Measurements from ENCODE around the gene ARMH3.

Gene ARMH3

DNA sequence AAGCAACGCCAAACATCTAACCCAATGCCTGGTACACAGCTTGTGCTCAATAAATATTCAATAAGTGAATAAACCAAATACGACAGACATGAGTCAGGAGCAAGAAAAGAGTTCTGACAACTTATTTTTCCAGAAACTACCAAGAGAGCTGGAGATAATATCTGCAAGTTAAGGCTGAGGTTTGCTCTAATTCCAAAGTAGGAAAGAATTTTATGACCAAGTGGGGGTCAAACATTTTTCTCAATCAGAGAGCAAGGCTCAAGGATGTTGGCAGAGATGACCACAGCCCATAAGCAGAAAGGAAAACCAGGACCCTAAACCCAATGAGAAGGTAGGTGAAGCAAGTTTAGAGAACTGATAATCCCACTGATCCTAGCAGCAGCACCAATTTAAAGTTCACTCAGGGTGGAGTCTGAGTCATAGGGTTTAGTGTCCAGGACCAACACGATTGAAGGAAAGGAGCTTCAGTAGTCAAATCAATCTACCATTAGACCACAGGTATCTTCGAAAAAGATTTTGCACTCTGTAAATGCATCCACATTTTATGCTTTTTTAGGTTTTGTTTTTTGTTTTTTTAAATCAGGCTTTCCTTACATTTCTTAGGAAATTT is 163.1 kb downstream of the ARMH3 start:
- peak; percentile 4 for DNase-seq

DNA sequence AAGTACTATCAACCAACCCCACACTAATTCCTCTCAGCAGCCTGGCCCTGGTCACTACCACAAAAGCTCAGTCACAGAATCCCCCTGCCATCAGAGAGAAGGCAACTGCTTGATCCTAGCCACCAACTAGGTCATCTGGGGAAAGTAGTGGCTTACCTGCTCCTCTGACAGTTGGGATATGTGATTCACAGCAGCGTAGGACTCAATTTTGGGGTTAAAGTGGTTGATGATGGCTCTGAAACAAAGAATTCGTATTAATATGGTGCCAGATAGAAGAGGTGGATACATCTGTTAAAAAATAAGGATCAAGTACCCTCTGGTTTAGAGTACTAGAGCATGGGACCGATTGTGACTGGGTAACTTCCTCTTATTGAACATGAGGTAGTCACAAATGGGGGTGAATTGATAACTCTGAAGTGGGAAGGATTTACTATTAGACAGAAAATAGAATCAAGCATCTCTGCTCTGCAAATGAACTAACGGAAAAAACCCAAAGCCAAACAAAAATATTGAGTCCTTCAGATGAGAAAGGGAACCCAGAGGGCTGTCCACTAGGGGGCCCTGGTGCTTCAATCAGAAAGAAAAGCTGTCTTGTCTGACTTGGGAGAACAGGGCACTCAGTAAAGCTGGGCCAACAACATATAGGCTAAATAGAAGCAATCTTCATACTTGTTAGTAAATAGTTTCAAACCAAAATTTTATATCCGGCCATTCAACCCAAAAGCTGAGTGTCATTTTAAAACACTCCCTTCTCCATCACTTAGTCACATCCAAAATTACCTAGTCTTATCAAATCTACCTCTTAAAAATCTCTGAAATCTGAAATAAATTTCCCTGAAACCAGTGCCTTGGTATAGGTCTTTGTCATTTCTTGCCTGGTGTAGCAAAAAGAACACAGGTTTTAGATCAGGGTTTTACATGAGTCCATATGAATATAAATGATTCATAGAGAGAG is 166.4 kb downstream of the ARMH3 start:
- peak; percentile 79 for DNase-seq

GRCh38 chr10:101888251-101888949 is 167.6 kb downstream of the ARMH3 start:
- peak; percentile 60 for DNase-seq

GRCh38 chr10:101887775-101888174 is 168.2 kb downstream of the ARMH3 start:
- DNase-seq, result no peak

- no peak for DNase-seq
These were observed 169.3 kb downstream of the ARMH3 start for GRCh38 chr10:101886521-101887312.

- no peak for DNase-seq
These were observed 174.8 kb downstream of the ARMH3 start for GRCh38 chr10:101881036-101881774.

DNA sequence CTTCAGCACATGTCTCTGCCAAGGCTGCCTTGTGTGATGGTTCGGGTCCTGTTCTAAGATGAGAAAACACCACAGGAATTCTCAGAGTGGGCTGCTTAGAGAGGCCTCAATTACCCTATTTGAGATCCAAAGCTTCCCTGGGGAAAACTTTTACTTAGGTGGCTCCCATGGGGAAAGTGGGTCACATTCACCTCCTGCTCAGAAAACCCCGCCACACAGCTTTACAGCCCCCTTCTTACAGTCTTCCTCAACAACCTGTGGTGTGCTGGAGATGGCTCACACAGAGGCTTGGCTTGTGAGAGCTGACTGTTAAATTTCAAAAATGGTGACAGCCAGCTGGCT is 175.8 kb downstream of the ARMH3 start:
- DNase-seq, result no peak

- DNase-seq, result no peak
These were observed 176.3 kb downstream of the ARMH3 start for GRCh38 chr10:101879456-101880231.

DNA sequence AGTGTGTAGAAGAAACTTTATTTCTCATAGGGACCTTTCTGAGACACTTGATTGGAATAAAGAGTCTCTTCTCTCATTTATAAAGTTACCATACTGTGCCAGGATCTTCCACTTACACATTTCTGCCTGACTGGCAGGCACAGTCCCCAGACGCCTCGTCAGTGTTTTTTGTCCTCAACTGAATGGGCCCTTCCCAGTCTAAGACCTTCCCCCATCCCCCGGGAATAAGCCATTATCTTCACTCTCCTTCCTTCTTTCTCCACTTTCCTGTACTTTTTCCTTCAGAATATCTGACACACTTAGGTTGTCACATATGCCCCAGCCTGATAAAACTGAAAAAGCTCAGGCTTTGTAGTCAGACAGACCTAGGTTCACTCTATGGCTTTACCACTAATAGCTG is 177.1 kb downstream of the ARMH3 start:
- no peak for DNase-seq

DNA sequence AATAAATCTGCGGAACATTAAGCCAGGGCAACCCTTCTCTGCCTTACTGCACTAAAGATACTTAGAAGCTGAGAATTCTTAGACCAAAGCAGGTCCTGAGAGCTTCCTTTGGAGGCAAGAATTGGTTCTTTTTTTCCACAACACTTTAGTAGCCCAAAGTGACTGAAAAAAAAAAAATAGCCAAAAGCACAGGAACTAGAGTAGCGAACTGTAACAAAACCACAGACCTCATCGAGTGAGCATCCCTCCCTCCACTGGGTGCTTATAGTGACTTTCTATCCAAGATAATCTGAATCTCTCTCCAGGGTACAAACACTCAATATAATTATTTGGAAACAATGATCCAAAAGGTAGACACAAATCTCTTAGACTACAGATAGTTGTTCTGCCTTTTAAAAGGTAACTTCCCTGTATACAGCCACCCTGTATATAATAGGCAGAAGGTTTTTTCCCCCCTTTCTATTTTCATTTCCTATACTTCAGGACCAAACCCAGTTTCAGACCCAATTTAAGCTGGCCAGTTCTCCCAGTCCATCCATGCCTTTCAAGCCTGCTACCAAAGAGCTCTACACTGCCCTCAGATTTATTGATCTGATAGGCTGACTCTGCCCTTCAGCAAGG is 180.8 kb downstream of the ARMH3 start:
- DNase-seq, result no peak

GRCh38 chr10:101874252-101874651 is 181.7 kb downstream of the ARMH3 start:
- peak; percentile 6 for DNase-seq

DNA sequence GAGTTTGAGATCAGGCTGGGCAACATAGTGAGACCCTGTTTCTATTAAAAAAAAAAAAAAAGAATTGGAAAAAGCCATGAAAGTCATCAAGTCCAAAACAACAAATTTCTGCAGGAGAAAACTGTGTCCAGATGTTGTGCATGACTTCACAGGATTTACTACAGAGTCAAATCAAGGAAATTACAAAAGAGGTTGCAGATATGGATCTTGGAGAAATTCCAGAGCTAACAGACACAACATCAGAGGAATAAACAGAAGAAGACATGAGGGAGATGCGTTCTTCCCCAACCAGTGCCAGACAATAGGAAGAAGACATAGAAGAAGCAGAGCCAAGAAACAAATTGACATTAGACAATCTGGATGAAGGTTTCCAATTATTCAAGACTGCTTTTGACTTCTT is 188.0 kb downstream of the ARMH3 start:
- DNase-seq, result no peak

GRCh38 chr10:101859530-101859929 is 196.4 kb downstream of the ARMH3 start:
- no peak for DNase-seq

DNA sequence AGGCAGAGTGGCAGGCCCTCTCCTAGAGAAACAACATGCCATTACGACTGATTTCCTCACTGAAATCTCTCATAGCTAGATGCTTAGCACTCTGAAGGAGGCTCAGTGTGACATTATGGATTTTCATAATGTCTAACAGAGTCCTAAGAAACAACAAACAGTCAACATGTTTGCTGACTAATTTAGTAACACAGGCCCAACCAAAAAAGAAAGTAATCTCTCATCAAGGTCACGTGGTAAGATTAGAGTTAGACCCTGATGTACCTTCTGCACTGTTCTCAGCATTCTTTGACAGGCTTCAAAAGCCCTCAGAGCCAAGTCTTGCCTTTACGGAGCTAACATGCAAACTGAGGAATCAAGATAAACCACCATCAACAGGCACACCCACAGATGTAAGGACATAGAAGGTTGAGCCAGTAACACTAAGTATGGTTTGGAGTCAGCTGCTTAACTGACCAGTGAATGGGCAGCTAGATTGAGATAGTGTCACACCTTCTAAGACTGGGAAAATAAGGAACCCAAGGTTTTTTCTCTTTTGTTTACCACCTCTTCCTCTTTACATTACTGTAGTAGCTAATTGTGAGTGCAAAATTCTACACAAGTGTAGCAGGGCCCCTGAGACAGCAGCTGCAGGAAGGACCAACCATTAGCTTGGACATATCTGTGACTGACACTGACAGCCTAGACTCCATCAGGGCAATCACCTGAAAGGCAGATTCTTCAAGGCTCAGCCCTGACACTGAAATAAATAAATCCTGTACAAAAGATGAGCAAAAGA is 197.1 kb downstream of the ARMH3 start:
- DNase-seq, result no peak

GRCh38 chr10:101857802-101858476 is 198.0 kb downstream of the ARMH3 start:
- DNase-seq, result no peak

DNA sequence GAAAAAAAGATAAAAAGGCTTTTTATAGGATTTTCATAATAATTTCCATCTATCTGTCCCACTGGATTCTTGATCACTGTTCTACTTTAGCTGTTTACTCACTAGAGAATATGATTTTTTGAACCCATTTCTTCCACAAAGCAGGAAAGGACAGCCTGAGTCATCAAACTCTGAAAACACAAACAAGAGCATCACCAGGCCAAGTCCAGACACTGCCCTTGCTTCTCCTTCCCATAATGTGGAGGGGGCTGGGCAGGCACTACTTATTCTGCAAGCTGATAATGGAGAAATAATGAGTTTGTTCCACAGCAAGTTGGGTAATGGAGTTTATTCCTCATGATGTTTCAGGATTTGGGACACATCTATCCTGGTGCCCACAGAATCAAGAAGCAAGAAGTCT is 199.3 kb downstream of the ARMH3 start:
- DNase-seq, result no peak

- no peak for DNase-seq
These were observed 204.4 kb downstream of the ARMH3 start for GRCh38 chr10:101851411-101852116.

DNA sequence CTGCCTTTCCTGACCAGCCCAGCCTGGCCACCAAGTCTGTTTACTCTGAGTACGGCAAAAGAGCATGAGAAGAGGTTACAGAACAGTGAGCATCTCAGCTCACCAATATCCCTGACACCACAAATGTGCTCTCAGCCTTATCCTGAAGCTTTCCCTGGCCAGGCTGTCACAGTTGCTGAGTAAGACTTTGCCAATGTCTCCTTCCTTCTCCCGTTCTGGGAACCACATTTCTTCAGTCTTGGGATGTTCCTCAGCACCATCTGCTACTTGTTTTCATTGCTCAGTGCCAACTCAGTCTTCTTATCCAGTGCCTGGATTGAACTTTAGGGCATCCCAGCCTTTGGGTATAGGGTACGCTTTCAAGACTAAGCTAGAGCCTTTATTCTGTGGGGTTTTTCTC is 205.2 kb downstream of the ARMH3 start:
- no peak for DNase-seq

- DNase-seq, result peak; percentile 12
These were observed 207.1 kb downstream of the ARMH3 start for GRCh38 chr10:101848894-101849351.
